NB4 (cell line): ENCODE data around the gene PLTP.

ENCODE experiments used
- CTCF ChIP-seq: IDR thresholded peaks from one replicate; pipeline ENCODE4 v1.5.1; 2012; ENCODE audit warnings: low read depth, low read length
- POLR2A ChIP-seq: IDR thresholded peaks from 2 replicates; pipeline ENCODE4 v1.6.1; 2011; ENCODE audit warnings: mild to moderate bottlenecking; ENCODE audit not compliant: insufficient read length; ENCODE audit errors: extremely low read depth

GRCh38 chr20:45938727-45939438 is 26.9 kb upstream of the PLTP start:
- TF ChIP-seq CTCF (no peak), POLR2A (no peak)
